ENCODE results near the gene NAA40.

DNA sequence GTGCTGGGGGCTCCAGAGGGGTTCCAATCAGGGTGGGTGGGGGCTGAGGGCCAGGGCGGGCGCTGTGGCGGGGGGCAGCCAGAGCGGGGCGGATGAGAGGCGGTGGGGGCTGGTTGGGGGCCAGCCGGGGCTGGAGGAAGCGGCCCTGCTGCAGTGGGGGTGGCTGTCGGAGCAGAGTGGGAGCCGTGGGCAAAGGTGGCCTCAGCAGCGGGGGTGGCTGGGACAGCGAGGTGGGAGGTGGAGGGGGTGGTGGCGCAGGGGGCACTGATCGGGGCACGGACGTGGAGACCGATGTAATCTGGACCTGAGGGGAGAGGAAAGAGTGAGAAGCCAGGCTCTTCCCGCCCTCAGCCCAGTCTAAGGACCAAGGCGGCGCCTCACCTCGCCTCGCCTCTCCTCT is 26.9 kb upstream of the NAA40 start:
- TF ChIP-seq, protein P1, sequence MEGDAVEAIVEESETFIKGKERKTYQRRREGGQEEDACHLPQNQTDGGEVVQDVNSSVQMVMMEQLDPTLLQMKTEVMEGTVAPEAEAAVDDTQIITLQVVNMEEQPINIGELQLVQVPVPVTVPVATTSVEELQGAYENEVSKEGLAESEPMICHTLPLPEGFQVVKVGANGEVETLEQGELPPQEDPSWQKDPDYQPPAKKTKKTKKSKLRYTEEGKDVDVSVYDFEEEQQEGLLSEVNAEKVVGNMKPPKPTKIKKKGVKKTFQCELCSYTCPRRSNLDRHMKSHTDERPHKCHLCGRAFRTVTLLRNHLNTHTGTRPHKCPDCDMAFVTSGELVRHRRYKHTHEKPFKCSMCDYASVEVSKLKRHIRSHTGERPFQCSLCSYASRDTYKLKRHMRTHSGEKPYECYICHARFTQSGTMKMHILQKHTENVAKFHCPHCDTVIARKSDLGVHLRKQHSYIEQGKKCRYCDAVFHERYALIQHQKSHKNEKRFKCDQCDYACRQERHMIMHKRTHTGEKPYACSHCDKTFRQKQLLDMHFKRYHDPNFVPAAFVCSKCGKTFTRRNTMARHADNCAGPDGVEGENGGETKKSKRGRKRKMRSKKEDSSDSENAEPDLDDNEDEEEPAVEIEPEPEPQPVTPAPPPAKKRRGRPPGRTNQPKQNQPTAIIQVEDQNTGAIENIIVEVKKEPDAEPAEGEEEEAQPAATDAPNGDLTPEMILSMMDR (conservative IDR thresholded peaks at IDR 0.05; ENCODE audit: low read depth, low read length): no peak
- TF ChIP-seq, protein P2, sequence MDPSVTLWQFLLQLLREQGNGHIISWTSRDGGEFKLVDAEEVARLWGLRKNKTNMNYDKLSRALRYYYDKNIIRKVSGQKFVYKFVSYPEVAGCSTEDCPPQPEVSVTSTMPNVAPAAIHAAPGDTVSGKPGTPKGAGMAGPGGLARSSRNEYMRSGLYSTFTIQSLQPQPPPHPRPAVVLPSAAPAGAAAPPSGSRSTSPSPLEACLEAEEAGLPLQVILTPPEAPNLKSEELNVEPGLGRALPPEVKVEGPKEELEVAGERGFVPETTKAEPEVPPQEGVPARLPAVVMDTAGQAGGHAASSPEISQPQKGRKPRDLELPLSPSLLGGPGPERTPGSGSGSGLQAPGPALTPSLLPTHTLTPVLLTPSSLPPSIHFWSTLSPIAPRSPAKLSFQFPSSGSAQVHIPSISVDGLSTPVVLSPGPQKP (IDR thresholded peaks at IDR 0.05; ENCODE audit: borderline replicate concordance, low read depth, low read length): no peak
- TF ChIP-seq CHD1 (IDR thresholded peaks at IDR 0.05; ENCODE audit: low read depth, low read length) (no peak), RAD21 (IDR thresholded peaks at IDR 0.05; ENCODE audit: low read length) (no peak), BHLHE40 (IDR thresholded peaks at IDR 0.05; ENCODE audit: low read depth, low read length) (no peak), SMC3 (IDR thresholded peaks at IDR 0.05; ENCODE audit: low read depth, low read length) (no peak), POLR2A (IDR thresholded peaks at IDR 0.05; ENCODE audit: low read depth, low read length) (no peak), RFX5 (IDR thresholded peaks at IDR 0.05; ENCODE audit: low read depth, low read length) (no peak), MXI1 (IDR thresholded peaks at IDR 0.05; ENCODE audit: borderline replicate concordance, low read depth, low read length) (no peak), CEBPB (IDR thresholded peaks at IDR 0.05; ENCODE audit: low read depth, low read length) (no peak), FOS (IDR thresholded peaks at IDR 0.05; ENCODE audit: low read depth, low read length) (no peak), MAZ (IDR thresholded peaks at IDR 0.05; ENCODE audit: borderline replicate concordance, low read depth, low read length) (no peak), MAFK (IDR thresholded peaks at IDR 0.05; ENCODE audit: low read depth, low read length) (no peak)
- TF ChIP-seq, protein P3, sequence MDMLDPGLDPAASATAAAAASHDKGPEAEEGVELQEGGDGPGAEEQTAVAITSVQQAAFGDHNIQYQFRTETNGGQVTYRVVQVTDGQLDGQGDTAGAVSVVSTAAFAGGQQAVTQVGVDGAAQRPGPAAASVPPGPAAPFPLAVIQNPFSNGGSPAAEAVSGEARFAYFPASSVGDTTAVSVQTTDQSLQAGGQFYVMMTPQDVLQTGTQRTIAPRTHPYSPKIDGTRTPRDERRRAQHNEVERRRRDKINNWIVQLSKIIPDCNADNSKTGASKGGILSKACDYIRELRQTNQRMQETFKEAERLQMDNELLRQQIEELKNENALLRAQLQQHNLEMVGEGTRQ (IDR thresholded peaks at IDR 0.05; ENCODE audit: low read depth, low read length): no peak
